HCT116 (cell line): ENCODE data around the gene EFNB1. TPM values are rescaled to one million over a fixed set of nuclear protein-coding genes. Genes with fewer than 3 reads are reported as not detected.

ENCODE experiments used
- ATAC-seq: fragments of 200-7000 bp; cut with Tn5 transposase; 2 replicates; pipeline ENCODE4 v1.9.1; 2020; ENCODE audit warnings: mild to moderate bottlenecking, moderate library complexity
- BruUV-seq: library from RNA; stranded (reverse); fragments of 400-500 nt; replicated peaks from 2 replicates; lab custom pipeline; 2021; lab: Mats Ljungman, UMichigan
- CTCF ChIA-PET: fragments of 300-600 bp; sonication (Branson Sonifier 250); formaldehyde crosslinking; loops from one replicate; lab custom pipeline; 2021; ENCODE audit warnings: antibody characterized with exemption; lab: Charles Lee
- POLR2A ChIA-PET: fragments of 300-600, 350-600 bp; sonication (Branson Sonifier 250); formaldehyde crosslinking; loops from one replicate; lab custom pipeline; 2021; ENCODE audit warnings: antibody characterized with exemption; lab: Charles Lee
- RAD21 ChIA-PET, 2 experiments: fragments of 300-600 bp; sonication (Branson Sonifier 250); formaldehyde crosslinking; loops; one replicate each; lab custom pipeline; 2023; ENCODE audit warnings: low total read pairs in 2 of 2; ENCODE audit not compliant: uncharacterized antibody in 2 of 2, unreplicated experiment in 2 of 2, low non-redundant PET in 1 of 2; lab: Charles Lee
- DNase-seq: peaks from one replicate; pipeline ENCODE4 v3.0.0-alpha.2; 2010; ENCODE audit warnings: low read depth, low spot score
- H2AFZ ChIP-seq: fragments of 200-600 bp; shearing (Covaris generic), sonication (generic); 2 replicates; pipeline ENCODE4 v1.6.1; 2017; ENCODE audit warnings: low read depth, mixed run types, mixed read lengths, antibody characterized with exemption, low read length; ENCODE audit not compliant: poor library complexity, severe bottlenecking
- H3K27ac ChIP-seq: 2 replicates; pipeline ENCODE4 v1.5.1; 2012; ENCODE audit warnings: low read depth, low read length
- H3K27me3 ChIP-seq: fragments of 200-600 bp; sonication (generic); 2 replicates; pipeline ENCODE4 v1.6.1; 2016; ENCODE audit warnings: mixed run types, low read length, mixed read lengths; ENCODE audit not compliant: insufficient read depth
- H3K36me3 ChIP-seq, 2 experiments: fragments of 200-500 bp in 1 of 2; fragments of 200-600 bp in 1 of 2; sonication (Bioruptor generic) in 1 of 2; sonication (generic) in 1 of 2; 2 replicates each; pipeline versions ENCODE4 v1.5.1 to v1.6.1; 2014 to 2016; ENCODE audit warnings: low read length in 2 of 2, inconsistent platforms in 1 of 2, mixed read lengths in 1 of 2, mixed run types in 1 of 2; ENCODE audit not compliant: insufficient read depth in 2 of 2, control insufficient read depth in 1 of 2
- H3K4me1 ChIP-seq, 2 experiments: fragments of 200-600 bp in 1 of 2; sonication (generic) in 1 of 2; 2 replicates each; pipeline versions ENCODE4 v1.5.1 to v1.6.1; 2012 to 2017; ENCODE audit warnings: low read length in 2 of 2, inconsistent platforms in 1 of 2, mild to moderate bottlenecking in 1 of 2, mixed read lengths in 1 of 2, mixed run types in 1 of 2, moderate library complexity in 1 of 2; ENCODE audit not compliant: insufficient read depth in 2 of 2, control insufficient read depth in 1 of 2
- H3K4me2 ChIP-seq: fragments of 200-600 bp; sonication (generic); 2 replicates; pipeline ENCODE4 v1.6.1; 2017; ENCODE audit warnings: mixed run types, low read length, mixed read lengths
- H3K4me3 ChIP-seq, 2 experiments: fragments of 200-600 bp in 1 of 2; sonication (generic) in 1 of 2; replicated peaks in 1 of 2; 2 replicates each; pipeline ENCODE4 v1.5.1; 2011 to 2016; ENCODE audit warnings: low read length in 2 of 2, control low read depth in 1 of 2, low read depth in 1 of 2, mild to moderate bottlenecking in 1 of 2, mixed read lengths in 1 of 2, mixed run types in 1 of 2
- H3K79me2 ChIP-seq: fragments of 200-600 bp; sonication (generic); 2 replicates; pipeline ENCODE4 v1.6.1; 2017; ENCODE audit warnings: mild to moderate bottlenecking, mixed run types, low read length, moderate library complexity, mixed read lengths; ENCODE audit not compliant: insufficient read depth
- H3K9ac ChIP-seq: fragments of 200-600 bp; sonication (generic); 2 replicates; pipeline ENCODE4 v1.6.1; 2016; ENCODE audit warnings: low read length, mixed read lengths
- H3K9me2 ChIP-seq: fragments of 200-600 bp; sonication (generic), shearing (Covaris generic); 2 replicates; pipeline ENCODE4 v1.6.1; 2017; ENCODE audit warnings: mixed run types, mild to moderate bottlenecking, moderate library complexity; ENCODE audit not compliant: insufficient read depth
- H3K9me3 ChIP-seq, 2 experiments: fragments of 200-500 bp in 1 of 2; fragments of 200-600 bp in 1 of 2; sonication (Bioruptor generic) in 1 of 2; sonication (generic) in 1 of 2; 2 replicates each; pipeline ENCODE4 v1.6.1; 2014 to 2017; ENCODE audit warnings: low read length in 2 of 2, mixed read lengths in 2 of 2, inconsistent platforms in 1 of 2, low read depth in 1 of 2, mild to moderate bottlenecking in 1 of 2, mixed run types in 1 of 2, moderate library complexity in 1 of 2; ENCODE audit not compliant: control insufficient read depth in 1 of 2, insufficient read depth in 1 of 2
- H4K20me1 ChIP-seq: fragments of 200-600 bp; sonication (generic), shearing (Covaris generic); 2 replicates; pipeline ENCODE4 v1.6.1; 2017; ENCODE audit warnings: mixed run types, mild to moderate bottlenecking, moderate library complexity; ENCODE audit not compliant: insufficient read depth
- CEBPB ChIP-seq: IDR thresholded peaks from 2 replicates; pipeline ENCODE4 v1.6.1; 2012; ENCODE audit warnings: low read depth
- CTCF ChIP-seq, 3 experiments: fragments of 200-600 bp in 1 of 3; sonication (generic) in 1 of 3; IDR thresholded peaks in 2 of 3; conservative IDR thresholded peaks in 1 of 3; 2 replicates each; pipeline ENCODE4 v1.5.1; 2012 to 2017; ENCODE audit warnings: low read depth in 2 of 3, low read length in 2 of 3, antibody characterized with exemption in 1 of 3, borderline replicate concordance in 1 of 3, control low read depth in 1 of 3, mild to moderate bottlenecking in 1 of 3, mixed read lengths in 1 of 3, mixed run types in 1 of 3, moderate library complexity in 1 of 3; ENCODE audit not compliant: insufficient read depth in 1 of 3
- RAD21 ChIP-seq: IDR thresholded peaks from 2 replicates; pipeline ENCODE4 v1.6.1; 2012; ENCODE audit warnings: low read depth, mild to moderate bottlenecking
- REST ChIP-seq: IDR thresholded peaks from 2 replicates; pipeline ENCODE4 v1.6.1; 2012; ENCODE audit warnings: low read depth
- intact Hi-C: fragments of 100-400 bp; cut with micrococcal nuclease; formaldehyde crosslinking; loops from 2 replicates; pipeline ENCODE4 v1.10.0; 2022
- total RNA-seq: library from RNA; stranded (reverse); gene quantifications from one replicate; pipeline ENCODE4 v1.2.1, GENCODE V29; 2021; ENCODE audit not compliant: unreplicated experiment

EFNB1 gene
- total RNA-seq, 1 experiment from 2014 or later = 14.7 TPM

- Histone ChIP-seq H3K27ac (no peak overlapping the region), H3K27me3 (no peaks in the 10 kb centered on the region), H3K4me1 (no peaks in the 10 kb centered on the region), H3K4me3 (no peak overlapping the region), H3K36me3 (no peaks in the 10 kb centered on the region; a peak in 1 of 4 replicates), H3K9me3 (no peaks in the 10 kb centered on the region), H3K4me2 (no peak overlapping the region), H3K79me2 (no peaks in the 10 kb centered on the region)
- ChIA-PET RAD21 (no interaction called here), CTCF (no interaction called here)
- no TSS peak for BruUV-seq
- ATAC-seq = no peak
- TF ChIP-seq RAD21 (no peak), REST (no peak), CEBPB (no peak), CTCF (IDR thresholded peaks at IDR 0.05 in 2 of 3, conservative IDR thresholded peaks at IDR 0.05 in 1 of 3; ENCODE audit: borderline replicate concordance in 1 of 3, insufficient read depth in 1 of 3, low read depth in 2 of 3, low read length in 2 of 3) (no peak)
- TF ChIP-seq, all 23 proteins: peak for 0
- H4K20me1 ChIP-seq = no peaks in the 10 kb centered on the region
- H3K9ac ChIP-seq = no peak overlapping the region
- POLR2A ChIA-PET = no interaction called here
- DNase-seq = no peak
- intact Hi-C loops = no loop called here
- H3K9me2 ChIP-seq = no peaks in the 10 kb centered on the region
- no peak overlapping the region for H2AFZ ChIP-seq
These were observed 13.5 kb downstream of the EFNB1 start for GRCh38 chrX:68842351-68842750.
